ENCODE results near the gene MCMBP.
"Not testable (repeated sequence)": the region's sequence is repeated elsewhere in the genome, so short reads cannot be mapped to it uniquely, and the experiment has no call there.

The MCMBP gene

DNA sequence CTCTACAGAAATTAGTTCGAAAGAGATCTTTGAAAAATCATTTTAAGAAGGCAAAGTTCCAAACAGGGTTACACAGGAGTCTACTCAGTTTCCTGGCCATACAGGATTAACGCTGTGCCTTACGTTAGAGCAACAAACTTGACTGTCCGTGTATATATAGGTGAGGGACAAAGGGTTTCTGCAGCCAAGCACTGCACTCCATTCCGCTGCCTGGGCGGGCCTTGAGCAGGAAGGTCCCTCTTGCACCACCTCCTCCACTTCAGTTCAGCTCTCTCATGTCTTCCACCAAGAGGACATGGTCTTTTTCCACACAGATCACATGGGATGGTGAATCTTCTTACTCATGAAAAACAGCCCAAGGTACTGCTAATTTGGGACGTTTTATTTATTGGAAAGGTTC lies 43.2 kb downstream of the MCMBP start:
- no peak for DNase-seq

DNA sequence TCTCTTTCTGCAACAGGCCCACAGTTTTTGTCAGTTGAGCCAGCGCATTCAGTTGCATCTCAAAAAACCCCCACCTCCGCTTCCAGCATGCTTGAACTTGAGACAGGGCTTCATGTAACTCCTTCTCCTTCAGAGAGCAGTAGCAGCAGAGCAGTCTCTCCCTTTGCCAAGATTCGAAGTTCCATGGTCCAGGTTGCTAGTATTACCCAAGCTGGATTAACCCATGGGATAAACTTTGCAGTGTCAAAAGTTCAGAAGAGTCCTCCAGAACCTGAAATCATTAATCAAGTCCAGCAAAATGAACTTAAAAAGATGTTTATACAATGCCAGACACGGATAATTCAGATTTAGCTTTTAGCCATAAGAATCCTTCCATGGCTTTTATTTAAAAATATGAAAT lies 45.2 kb downstream of the MCMBP start:
- DNase-seq = no peak

DNA sequence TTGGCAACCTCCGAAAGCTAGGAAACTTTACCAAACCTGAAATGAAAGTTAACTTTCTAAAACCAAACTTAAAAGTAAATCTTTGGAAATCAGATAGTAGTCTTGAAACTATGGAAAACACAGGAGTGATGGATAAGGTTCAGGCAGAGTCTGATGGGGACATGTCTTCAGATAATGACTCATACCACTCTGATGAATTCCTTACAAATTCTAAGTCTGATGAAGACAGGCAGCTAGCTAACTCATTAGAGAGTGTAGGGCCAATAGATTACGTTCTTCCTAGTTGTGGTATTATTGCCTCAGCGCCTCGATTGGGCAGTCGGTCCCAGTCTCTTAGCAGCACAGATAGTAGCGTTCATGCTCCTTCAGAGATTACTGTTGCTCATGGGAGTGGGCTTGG lies 45.9 kb downstream of the MCMBP start:
- no peak for DNase-seq

DNA sequence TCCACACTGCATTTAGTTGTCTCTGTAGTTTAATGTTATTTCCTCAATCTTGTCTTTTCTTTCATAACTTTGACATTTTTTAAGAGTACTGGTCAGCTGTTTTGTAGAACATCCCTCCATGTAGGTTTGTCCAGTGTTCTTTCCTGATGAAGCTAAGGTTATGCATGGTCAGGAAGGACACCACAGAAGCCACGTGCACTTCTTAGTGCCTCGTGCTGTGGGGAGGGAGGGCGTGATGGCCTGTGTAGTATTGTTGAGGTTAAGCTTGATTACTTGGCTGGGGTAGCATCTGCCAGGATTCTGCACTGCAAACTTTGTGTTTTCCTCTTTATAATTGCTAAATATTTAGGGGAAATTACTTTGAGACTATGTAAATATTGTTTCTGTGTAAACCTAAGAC lies 48.3 kb downstream of the MCMBP start:
- DNase-seq = no peak

DNA sequence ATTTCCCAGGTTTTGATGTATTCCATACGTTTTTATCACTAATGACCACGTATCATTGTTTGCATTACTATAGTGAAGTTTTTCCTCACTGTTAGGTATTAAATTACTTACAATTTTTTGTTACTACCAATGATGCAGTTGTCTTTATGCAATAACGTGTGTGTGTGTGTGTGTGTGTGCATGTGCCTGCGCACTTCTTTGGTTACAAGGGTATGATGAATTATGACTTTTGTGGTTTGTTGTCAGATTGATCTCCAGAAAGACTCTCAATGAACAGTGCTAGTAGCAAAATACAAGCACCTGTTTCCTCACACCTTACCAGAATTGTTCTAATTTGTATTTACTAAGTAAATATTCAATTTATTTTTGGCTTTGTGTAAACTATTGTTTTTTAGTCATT lies 51.5 kb downstream of the MCMBP start:
- DNase-seq = no peak

DNA sequence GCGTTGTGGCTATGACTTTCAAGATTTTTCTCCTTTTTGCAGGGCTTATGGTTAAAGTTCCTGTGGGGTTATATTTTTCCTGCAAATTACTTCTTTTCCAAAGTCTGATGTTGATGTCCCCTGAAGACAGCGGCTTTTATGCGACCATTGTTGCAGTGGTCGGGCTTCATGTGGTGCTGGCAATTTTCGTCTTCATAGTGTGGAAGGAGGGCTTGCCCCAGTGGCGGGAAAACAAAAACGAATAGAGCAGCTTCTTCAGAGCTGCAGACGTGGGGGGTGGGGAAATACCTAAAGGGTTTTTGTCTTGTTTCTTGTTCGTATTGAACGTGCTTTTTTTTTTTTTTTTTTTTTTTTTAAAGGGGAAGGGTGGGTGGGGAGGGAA lies 53.8 kb downstream of the MCMBP start:
- DNase-seq = no peak

DNA sequence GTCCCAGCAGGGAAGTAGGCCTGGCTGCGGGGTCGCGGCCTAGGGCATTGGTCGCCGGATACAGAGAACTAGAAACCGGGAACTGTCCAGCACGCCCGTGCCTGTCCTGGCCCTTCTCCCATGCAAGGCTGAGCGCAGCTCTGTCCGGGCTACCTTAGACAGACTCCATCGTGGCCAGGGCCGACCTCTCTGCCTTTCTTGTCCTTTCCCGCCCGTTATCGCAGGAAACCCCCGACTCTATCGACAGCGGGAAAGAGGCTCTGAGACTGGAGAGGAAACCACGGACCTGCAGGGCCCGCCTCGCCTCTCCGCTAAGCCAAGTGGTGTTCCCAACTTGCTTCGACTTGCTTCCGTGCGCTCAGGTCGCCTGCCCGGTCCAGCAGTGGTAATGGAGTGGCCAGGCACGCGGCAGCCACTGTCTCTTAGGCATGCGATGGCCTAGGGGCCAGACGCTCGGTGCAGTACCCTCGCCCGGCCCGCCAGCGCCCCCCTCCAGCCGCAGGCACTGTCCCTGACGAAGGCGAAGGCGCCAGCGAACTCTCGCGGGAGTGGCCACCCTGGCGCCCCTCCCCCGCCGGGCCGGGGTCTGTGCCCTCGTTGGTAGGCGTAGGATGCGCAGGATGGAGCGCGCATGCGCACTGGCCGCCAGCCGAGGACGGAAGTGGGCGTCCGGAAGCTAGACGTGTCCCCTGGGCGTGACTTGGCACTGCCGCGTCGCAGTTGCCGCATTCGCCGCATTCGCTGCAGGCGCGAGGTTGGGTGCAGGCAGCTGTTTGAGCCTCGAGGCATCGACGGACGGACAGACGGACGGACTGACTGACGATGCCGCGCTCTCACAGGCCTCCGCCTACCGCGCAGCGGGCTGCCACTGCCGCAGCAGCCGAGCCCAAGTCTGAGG lies 54.4 kb downstream of the MCMBP start:
- no peak for DNase-seq

DNA sequence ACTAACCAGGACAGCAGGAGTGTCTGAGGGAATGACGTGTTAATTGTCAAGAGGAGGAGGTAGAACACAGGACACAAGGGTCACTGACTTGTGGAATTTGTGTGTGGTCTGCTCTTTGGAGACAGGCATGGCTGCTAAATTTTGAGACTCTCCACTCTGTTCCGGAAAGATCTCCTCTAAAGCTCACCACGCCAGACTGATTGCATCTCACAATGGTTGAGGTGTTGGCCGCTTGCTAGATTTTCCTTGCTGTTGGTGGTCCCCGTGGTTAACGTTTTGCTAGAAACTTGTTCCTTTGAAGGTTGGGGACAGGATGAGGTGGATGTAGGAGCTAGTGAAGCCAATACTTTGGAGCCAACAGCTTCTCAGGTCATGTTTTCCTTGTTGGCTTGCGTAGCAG lies 57.0 kb downstream of the MCMBP start:
- DNase-seq = no peak

DNA sequence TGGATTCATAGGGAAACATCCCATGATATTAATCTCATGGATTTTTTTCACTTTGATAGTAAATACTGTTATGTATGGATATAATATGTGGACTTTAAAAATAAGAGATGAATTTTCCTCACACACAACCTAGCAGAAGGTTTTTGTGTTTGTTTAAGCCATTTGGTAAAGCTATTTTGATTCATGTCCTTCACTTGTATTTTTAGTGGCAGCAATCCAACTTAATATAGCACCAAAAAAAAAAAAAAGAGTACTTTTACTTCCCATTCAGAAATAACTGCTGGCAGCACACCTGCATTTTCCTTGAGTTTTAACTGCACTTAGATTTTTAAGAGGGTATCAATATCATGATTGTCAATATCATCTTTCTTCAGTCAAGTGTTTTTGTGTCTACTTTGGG lies 60.0 kb downstream of the MCMBP start:
- DNase-seq = no peak

DNA sequence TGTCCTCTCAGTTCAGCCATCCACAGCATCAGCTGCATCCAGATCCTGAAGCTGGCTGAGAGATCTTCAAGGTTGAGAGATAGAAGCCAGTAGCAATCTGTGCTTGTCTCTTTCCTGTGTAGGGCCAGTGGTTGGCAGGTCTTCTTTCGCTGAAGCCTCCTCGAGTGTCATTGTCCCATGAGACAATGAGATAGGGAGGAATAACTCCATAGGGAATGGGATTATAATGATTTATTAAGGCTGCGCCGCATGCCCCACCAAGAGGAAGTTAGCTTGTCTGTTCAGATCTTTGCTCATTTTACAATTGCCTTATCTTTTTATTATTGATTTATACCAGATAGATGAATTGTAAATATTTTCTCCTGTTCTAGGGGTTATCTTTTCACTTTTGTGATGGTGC lies 61.5 kb downstream of the MCMBP start:
- no peak for DNase-seq

DNA sequence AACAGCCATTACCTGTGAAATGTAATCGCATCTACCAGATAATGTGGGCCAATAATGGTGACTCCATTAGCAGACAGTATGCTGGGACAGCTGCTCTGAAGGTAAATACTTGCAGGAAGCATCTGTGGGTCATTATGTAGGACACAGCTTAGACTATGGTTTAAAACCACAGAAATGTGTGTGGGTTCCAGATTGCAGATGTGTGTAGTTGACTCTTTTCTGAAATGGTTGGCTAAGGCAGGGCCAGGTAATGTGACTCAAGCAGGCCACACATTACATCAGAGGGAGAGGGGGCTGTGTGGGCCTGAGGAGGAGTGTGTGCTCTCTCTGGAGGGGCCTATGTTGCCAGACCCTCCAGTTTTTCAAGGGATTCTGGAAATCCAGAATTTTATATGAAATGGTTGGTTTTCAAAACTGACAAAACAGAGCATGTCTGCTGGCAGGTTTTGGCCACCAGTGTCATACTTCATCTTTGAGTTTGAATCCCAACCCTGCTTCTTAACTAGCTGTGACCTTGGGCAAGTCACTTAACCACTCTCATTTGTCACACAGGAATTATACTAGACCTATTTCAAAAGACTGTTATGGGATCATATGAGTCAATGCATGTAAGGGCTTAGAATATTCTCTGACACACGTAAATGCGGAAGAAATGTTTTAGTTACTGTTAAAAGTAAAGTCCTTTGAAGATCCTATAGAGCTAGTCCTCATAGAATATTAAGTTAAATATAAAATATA lies 64.5 kb downstream of the MCMBP start:
- no peak for DNase-seq

DNA sequence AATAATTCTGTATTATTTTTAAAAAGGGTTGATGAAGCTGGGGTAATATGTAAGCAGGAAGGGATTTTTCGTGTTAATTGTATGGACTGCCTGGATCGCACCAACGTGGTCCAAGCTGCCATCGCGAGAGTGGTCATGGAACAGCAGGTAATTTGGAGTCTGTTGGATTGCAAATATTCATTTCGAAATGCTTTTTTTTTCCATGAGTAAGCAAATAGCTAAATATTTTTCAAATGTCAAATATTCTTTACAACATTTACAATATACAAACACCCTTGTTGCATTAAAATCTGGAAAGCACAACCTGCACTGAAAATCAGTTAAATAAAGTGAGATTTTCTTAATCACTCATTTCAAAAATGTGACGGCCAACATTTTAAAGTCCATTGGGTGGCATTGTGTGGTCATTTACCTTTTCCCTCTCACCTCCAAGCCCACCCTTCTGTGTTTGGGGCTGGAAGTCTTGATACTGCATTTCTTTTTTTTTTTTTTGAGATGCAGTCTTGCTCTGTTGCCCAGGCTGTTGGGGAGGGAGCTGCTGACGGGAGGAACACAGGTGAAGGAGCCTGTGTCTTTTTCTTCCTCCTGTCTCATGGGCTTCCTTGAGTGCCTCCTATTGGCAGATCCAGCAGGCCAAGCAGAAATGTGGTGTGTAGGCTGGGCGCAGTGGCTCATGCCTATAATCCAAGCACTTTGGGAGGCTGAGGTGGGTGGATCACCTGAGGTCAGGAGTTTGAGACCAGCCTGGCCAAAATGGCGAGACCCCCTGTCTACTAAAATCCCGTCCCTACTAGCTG lies 66.1 kb downstream of the MCMBP start:
- no peak for DNase-seq

DNA sequence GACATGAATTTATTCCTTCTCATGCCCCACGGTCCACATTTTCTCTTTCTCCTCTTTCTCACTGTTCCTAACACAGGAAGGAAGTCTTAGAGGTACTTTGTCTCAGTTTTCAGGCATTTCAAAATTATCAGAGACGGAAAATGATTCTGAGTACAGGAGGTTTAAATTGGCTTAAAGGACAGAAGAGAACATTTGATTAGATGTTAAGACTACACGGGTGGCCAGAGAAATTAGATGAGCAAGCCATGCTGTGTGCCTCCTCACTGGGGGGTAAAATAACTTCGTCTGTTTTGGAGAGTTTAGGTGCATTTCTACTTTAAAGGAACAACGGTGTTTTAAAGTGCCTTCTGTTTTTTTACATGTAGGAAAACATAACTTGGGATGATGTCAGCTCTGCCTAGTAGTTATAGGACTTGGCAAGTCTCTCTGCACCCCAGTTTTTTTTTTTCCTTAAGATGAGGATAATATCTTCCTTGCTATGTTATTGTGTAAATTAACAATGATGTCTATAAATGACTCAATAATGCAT lies 66.9 kb downstream of the MCMBP start:
- DNase-seq = no peak

DNA sequence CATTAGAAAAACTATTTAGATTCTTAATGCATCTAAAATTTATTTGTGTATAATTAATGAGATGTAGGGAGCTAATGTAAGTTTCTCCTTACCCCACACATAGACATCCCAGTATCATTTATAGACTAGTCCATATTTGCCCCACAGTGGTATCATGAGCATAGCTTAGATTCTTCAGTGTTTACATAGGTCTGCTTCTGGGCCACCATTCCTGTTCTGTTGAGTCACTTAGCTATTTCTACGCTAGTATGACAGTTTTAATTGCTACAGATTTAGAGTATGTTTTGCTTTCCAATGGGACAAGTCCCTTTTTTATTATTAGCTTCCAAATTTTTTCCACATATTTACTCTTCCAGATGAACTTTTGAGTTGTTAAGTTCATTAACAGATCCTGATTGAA lies 69.4 kb downstream of the MCMBP start:
- no peak for DNase-seq

DNA sequence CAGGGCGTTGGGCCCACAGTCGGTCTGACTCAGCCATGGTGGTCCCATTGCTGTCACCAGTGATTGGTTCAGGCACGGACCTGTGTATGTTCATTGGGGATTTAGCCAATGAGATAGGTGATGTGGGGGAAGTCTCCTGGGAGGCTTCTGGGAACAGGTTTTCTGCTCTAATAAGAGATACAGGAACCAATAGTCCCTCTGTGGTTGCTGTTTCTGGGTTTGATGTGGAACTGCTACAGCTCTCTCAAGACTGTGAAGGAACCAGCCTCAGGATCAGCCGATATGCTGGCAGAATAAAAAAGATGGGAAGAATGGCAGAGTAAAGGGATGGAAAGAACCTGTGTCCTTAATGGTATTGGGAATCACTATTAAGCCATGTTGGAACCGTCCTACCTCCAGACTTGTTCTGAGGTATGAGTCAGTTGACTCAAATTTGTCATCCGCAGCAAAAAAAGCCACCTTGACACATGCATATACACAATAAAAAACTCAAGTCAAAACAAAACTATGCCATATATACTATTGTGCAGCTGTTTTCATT lies 70.6 kb downstream of the MCMBP start:
- no peak for DNase-seq

DNA sequence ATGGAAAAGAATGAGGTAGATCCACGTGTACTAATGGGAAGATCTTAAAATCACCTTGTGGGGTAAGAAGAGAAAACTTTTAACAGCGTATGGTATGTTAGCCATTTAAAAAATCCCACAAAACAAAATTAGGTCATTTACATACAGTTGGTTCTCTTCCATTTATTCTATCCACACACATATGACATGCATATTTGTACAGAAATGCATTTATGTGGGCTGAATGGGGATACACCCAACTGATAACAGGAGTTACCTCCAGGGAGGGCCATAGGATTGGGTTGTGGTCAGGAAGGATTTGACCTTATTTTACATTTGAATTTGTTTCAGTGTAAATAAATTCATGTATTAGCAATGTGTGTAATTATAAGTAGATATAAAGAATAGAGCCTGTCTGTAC lies 71.5 kb downstream of the MCMBP start:
- DNase-seq = no peak

DNA sequence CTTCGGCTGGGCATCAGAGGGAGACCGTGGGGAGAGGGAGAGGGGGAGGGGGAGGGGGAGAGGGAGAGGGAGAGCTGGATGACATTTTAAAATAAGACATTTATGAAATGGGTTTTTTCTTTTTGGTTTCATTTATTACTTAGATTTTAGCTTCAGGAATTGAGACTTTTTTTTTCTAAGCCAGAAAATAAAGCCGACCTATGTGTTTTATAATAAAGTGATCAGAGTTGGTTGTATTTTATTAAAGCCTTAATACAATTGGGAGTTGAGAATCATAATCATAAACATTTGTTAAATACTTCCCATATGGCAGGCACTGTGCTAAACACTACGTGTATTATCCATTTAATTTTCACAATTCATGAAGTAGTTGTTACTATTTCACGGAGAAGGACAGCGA lies 76.6 kb downstream of the MCMBP start:
- no peak for DNase-seq

DNA sequence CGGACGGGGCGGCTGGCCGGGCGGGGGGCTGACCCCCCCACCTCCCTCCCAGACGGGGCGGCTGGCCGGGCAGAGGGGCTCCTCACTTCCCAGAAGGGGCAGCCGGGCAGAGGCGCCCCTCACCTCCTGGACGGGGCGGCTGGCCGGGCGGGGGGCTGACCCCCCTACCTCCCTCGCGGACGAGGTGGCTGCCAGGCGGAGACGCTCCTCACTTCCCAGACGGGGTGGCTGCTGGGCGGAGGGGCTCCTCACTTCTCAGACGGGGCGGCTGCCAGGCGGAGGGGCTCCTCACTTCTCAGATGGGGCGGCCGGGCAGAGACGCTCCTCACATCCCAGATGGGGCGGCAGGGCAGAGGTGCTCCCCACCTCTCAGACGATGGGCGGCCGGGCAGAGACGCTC lies 77.5 kb downstream of the MCMBP start:
- DNase-seq = not testable (repeated sequence)

DNA sequence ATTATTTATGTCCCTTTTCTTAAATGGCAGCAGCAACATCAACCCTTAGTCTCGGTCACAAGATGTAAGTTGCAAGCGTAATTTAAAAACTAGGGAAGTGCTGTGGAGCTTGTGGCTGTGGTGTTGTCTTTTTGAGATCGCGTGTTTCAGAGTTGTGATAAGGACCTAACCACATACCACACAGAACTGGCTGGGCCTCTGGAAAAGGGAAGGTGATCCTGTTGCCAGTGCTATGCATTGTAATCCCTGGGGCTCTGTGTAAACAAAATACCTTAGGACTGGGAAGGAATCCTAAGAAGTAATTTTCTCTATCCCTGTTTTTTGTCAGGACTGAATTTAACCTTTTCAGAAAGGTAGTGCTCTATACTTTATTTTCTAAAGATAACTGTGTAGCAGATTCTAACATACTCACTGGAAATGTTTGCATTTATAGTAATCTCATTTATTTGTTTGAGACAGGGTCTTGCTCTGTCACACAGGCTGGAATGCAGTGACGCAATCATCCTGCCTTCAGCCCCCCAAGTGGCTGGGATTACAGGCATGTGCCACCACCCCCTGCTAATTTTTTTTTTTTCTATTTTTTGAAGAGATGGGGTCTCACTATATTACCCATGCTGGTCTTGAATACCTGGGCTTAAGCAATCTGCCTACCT lies 86.4 kb downstream of the MCMBP start:
- no peak for DNase-seq

DNA sequence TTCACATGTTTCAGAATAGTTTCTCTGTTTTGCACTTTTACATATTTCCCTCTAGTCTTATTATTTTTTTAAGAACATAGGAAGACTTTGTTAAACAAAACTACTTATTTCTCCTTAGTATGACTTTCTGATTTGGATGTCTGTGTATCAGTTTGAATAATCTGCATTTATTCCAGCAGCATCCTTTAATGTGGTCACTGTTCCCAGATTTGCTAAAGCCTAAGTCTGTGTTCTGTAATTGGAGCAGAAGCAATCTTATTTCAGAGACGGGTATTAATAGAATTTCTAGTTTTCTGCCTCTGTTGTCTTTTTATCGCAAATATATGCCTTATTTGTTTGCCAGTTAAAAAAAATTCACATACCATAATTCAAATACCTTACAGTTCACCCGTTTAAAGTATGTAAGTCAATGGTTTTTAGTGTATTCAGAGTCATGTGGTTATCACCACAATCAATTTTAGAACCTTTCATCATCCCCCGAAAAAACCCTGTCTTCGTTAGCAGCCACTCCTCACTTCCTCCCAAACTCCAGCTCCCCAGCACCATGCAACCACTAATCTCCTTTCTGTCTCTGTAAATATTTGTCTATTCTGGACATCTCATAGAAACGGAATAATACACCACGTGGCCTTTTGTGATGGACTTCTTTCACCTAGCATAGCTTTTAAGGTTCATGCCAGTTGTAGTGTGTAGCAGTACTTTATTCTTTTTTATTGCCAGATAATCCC lies 88.1 kb downstream of the MCMBP start:
- no peak for DNase-seq

DNA sequence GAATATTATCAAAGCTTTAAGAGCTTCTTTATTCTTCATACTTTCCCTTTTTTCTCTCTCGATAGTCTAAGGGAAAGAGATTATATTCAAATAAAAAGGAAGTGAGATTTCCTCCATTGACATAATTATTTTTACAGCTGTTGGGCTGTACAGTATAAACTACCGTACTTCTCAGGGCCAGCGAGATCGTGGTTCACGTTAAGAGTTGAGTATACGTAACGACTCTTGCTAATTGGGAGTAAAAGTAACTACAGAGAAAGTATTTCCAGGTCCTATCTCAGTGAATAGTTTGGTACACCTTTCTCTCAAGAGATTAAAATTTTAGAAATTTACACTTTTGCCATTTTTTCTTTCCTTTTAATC lies 89.0 kb downstream of the MCMBP start:
- DNase-seq = no peak

Measured in NCI-H774 (cell line).